Measurements from ENCODE around the gene SLC13A5. TPM values are rescaled to one million over a fixed set of nuclear protein-coding genes. Genes with fewer than 3 reads are reported as not detected.

SLC13A5 gene
- total RNA-seq, 1 donor from 2014 or later, result 2.2 TPM

DNA sequence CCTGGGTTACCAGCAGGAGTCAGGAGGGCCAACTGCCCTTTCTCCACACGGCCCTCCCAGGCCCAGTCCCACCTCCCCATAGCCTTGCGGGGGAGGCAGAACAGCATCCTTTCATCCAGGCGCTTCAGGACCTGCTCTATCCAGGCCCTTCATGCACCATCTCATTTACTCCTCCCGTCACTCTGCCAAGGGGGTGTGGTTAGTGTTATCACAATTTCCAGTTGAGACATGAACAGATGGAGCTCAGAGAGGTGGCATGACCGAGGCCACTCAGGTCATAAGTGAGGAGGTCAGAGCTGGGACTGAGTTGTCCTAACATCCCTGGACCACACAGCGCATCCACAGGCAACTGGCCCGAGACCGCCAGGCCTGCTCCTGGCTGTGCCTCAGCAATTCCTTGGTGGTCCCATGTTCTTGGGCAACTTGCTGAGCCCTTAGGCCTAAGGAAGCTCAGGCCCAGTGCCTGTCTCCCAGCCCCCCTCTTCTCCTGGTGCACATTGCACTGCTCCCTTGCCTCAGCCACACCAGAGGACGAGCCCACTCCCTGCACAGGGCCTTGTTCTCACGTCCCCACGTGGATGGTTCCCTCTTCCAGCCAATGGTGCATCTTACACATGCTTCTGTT is 37.9 kb downstream of the SLC13A5 start:
- Mint-ChIP-seq H3K36me3 (no peaks in the 10 kb centered on the region), H3K9me3 (no peaks in the 10 kb centered on the region), H3K27ac (no peak overlapping the region), H3K4me1 (ENCODE audit: unreplicated experiment) (no peaks in the 10 kb centered on the region), H3K4me3 (no peak overlapping the region), H3K27me3 (peaks cover 18% of the 10 kb centered on the region)
- TF ChIP-seq, protein P1, sequence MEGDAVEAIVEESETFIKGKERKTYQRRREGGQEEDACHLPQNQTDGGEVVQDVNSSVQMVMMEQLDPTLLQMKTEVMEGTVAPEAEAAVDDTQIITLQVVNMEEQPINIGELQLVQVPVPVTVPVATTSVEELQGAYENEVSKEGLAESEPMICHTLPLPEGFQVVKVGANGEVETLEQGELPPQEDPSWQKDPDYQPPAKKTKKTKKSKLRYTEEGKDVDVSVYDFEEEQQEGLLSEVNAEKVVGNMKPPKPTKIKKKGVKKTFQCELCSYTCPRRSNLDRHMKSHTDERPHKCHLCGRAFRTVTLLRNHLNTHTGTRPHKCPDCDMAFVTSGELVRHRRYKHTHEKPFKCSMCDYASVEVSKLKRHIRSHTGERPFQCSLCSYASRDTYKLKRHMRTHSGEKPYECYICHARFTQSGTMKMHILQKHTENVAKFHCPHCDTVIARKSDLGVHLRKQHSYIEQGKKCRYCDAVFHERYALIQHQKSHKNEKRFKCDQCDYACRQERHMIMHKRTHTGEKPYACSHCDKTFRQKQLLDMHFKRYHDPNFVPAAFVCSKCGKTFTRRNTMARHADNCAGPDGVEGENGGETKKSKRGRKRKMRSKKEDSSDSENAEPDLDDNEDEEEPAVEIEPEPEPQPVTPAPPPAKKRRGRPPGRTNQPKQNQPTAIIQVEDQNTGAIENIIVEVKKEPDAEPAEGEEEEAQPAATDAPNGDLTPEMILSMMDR (conservative IDR thresholded peaks at IDR 0.05), result no peak
- no peak for DNase-seq (ENCODE audit: extremely low spot score, unreplicated experiment)

DNA sequence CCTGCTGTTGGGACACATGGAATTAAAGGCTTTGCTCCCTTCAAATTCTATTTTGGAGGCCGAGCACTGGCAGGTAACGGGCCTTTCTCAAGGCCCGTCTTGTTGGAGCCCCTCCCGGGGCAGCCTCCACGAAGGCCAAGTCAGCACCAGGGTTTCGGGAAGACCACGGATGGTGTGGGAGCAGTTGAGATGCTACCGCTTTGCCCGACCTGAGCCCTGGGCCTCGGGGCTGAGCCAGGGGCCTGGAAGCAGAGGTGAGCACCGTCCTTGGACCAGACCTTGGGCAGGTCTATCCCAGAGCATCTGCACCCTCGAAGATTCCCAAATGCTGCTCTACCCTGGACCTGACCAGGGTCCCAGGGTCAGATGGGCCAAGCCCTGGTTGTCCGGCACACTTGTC is 38.6 kb downstream of the SLC13A5 start:
- H3K27me3 Mint-ChIP-seq, result peaks cover 18% of the 10 kb centered on the region
- H3K36me3 Mint-ChIP-seq, result no peaks in the 10 kb centered on the region
- H3K9me3 Mint-ChIP-seq, result no peaks in the 10 kb centered on the region
- no peak overlapping the region for H3K4me3 Mint-ChIP-seq
- DNase-seq (ENCODE audit: extremely low spot score, unreplicated experiment), result no peak
- no peaks in the 10 kb centered on the region for H3K4me1 Mint-ChIP-seq (ENCODE audit: unreplicated experiment)
- TF ChIP-seq, protein P1 (conservative IDR thresholded peaks at IDR 0.05), result no peak
- H3K27ac Mint-ChIP-seq, result no peak overlapping the region

DNA sequence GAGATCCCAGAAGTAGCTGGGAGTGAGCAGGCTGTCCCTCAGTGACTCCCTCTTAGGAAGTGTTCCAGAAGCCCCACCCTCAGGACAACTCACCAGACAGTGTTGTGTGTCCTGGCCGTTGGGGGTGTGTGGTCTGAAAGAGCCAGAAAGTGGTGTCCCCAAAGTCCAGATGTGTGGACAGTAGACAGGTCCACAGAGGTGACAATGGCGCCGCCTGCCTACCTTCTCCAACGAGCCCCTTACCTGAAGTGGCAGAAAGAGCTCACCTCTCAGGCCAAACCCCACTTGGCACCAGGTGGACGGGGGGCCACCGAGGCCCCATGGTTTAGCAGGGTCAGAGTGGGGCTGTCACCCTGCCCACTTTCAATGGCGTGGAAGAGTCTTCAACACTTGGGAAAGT is 41.7 kb downstream of the SLC13A5 start:
- Mint-ChIP-seq H3K36me3 (no peaks in the 10 kb centered on the region), H3K4me3 (no peak overlapping the region), H3K27ac (no peak overlapping the region), H3K9me3 (no peaks in the 10 kb centered on the region), H3K4me1 (ENCODE audit: unreplicated experiment) (no peaks in the 10 kb centered on the region), H3K27me3 (peaks cover 27% of the 10 kb centered on the region)
- DNase-seq (ENCODE audit: extremely low spot score, unreplicated experiment), result no peak
- TF ChIP-seq, protein P1 (conservative IDR thresholded peaks at IDR 0.05), result no peak

DNA sequence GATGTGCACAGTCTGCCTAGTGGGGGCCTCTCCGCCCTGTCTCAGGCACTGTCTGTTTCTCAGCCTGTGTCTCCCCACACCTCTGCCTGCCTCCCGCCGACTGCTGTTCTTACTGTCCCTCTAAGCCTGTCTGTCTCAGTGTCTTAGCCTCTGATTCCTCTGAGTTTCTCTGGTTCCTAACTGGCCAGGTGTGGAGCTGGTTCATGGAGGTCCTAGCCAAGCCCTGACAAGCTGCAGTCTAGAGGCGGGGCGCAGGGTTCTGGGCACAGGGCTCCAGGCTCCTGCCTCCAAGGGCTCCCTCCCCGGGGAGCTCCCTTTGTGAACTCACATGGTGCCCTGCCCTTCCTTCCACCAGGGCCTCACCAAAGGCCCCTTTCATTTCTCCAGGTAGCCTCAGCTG is 42.2 kb downstream of the SLC13A5 start:
- Mint-ChIP-seq H3K4me1 (ENCODE audit: unreplicated experiment) (no peaks in the 10 kb centered on the region), H3K27me3 (peaks cover 29% of the 10 kb centered on the region), H3K9me3 (no peaks in the 10 kb centered on the region), H3K4me3 (no peak overlapping the region), H3K36me3 (no peaks in the 10 kb centered on the region), H3K27ac (peak overlapping the region; percentile 41)
- TF ChIP-seq, protein P1 (conservative IDR thresholded peaks at IDR 0.05), result no peak
- no peak for DNase-seq (ENCODE audit: extremely low spot score, unreplicated experiment)

DNA sequence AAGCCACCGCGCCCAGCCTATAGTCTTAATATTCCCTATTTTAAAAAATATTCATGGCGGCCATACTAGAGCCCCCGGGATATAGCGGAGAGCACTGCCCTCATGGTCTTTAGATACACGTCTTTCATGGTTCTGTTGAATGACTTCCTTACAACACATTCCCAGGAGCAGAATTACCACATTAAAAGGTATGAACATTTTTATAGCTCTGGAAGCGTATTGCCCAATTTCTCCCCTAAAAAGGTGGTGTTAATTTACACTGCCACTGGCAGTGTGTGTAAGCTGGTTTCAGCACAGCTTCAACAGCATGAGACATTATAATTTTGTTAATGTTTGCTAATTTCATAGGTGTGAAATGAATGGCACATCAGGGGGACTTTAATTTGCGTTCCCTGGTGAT is 42.6 kb downstream of the SLC13A5 start:
- Mint-ChIP-seq H3K27ac (peak overlapping the region; percentile 41), H3K36me3 (no peaks in the 10 kb centered on the region), H3K9me3 (no peaks in the 10 kb centered on the region), H3K4me3 (no peak overlapping the region), H3K4me1 (ENCODE audit: unreplicated experiment) (no peaks in the 10 kb centered on the region), H3K27me3 (peaks cover 26% of the 10 kb centered on the region)
- no peak for DNase-seq (ENCODE audit: extremely low spot score, unreplicated experiment)
- TF ChIP-seq, protein P1 (conservative IDR thresholded peaks at IDR 0.05), result no peak
